NK-92 treated with Interleukin-12 subunit alpha and Interleukin-12 subunit beta, amount 100 ng/mL, for 24 hours (cell line): ENCODE measurements around the gene TMPRSS6.

Experiments
- DNase-seq: peaks from one replicate; lab custom pipeline; 2025; lab: John Stamatoyannopoulos, UW

TMPRSS6 gene

GRCh38 chr22:37140686-37141323 lies 31.3 kb upstream of the TMPRSS6 start:
- no peak for DNase-seq

DNA sequence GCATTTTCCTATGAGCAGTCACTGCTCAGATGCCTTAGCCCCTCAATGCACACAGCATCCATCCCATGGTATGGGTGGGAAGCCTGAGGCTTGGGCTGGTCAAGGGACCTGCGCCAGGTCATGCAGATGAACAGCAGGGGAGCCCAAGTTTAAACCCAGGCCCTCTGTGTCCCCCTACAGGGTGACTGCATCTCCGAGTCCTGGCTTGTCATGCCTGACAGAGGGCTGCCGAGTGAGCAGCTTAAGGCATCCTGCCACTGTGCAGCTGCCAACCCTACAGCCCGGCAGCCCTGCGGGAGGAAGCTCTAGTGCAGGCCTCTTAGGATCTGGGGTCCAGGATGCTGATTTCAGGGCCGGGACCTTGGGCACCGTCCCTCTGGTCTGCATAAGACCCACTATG lies 30.2 kb upstream of the TMPRSS6 start:
- DNase-seq: no peak

- no peak for DNase-seq
Observed at GRCh38 chr22:37138849-37139561, 29.5 kb upstream of the TMPRSS6 start.

GRCh38 chr22:37137903-37138665 lies 28.6 kb upstream of the TMPRSS6 start:
- DNase-seq: no peak

GRCh38 chr22:37137131-37137530 lies 27.6 kb upstream of the TMPRSS6 start:
- no peak for DNase-seq

DNA sequence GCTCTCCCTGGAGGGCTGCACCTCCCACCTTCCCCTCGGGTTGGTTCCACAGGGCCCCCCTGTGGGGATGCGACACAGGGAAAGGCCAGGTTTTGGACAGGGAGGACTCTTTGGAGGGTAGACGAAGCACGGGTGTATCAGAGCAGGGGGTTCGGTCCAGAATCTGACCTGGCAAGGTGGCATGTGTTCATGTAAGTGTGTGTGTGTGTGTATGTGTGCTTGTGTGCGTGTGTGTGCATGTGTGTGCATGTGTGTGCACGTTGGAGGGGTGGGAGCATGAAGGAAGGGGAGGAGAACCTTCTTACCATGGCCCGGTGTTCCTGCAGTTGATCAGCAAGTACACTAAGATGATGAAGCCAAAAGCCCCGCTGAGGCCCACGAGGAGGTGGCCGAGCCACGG lies 25.5 kb upstream of the TMPRSS6 start:
- no peak for DNase-seq

DNA sequence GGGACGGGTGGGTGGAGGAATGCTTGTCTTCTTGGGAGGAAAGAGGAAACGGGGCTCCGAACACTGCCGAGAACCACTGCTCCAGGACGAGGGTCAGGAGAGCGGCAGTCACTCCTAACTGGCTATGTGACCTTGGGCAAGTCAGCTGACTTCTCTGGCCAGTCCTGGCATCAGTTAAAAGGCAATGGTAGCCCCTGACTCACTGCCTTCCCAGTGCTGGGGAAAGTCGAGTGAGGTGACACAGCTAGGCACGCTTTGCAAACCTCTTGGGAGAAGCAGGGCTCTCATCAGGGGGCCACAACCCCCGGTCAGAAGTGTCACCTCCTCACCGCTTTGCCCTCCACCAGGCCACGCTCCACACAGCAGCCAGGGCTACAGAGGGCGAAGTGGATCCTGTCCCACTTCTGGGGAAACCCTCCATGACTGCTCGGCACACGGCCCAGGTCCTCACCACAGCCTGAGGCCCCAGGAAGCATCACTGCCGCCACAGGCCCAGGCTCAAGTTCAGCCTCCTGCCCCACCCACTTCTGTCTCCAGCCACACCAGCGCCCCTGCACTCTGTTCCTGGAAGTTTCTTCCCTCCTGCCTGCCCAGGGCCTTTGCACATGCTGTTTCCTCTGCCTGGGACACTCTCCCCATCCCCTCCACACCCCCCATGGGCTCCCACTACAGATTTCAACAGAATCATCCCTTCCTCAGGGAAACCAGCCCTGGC lies 23.9 kb upstream of the TMPRSS6 start:
- DNase-seq: no peak

- no peak for DNase-seq
Observed at GRCh38 chr22:37132773-37133172, 23.3 kb upstream of the TMPRSS6 start.

- no peak for DNase-seq
Observed at GRCh38 chr22:37129866-37130441, 20.4 kb upstream of the TMPRSS6 start.

- no peak for DNase-seq
Observed at GRCh38 chr22:37128555-37129281, 19.2 kb upstream of the TMPRSS6 start.

DNA sequence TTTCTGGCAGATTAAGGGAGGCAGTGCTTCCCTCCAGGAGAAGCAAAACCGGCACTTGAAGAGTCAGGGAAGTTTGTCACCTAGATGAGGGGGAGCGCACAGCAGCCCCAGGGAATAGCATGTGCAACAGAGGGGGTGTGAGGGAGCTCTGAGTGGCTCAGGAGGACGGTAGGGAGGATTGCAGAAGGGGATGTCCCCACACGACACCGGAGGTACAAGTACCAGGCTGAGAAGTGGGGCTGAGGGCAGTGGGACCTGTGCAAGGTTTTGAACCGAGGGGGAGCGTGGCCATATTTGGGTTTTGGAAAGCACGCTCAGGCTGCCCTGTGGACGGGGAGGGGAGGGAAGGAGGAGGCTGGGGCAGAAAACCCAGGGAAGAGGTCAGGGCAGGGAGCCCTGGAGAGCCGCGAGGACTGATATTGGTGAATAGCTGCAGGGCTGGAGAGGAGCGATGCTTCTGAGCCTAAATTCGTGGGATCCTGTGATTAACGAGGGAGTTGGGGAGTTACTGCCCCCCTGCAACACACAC lies 17.9 kb upstream of the TMPRSS6 start:
- DNase-seq: no peak

DNA sequence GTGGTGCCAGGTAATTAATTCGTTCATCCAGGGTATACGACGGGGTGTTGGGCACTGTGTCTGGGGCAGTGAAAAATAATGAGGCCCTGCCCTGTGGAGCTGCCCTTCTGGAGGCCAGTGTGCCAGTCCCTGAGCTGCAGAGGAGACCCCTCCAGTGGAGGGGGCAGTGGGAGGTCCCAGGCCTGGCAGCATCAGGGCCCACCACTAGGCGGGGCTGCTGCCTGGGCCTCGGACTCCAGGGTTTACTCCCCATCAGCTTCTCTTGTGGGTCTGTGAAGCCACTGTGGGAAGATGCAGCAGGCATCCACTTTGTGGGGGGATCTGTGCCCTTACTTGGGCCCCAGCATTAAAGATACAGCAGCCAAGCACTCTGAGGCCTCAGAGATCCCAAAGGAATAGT lies 17.4 kb upstream of the TMPRSS6 start:
- DNase-seq: no peak

- DNase-seq: no peak
Observed at GRCh38 chr22:37126383-37126782, 16.9 kb upstream of the TMPRSS6 start.

- no peak for DNase-seq
Observed at GRCh38 chr22:37123649-37124048, 14.1 kb upstream of the TMPRSS6 start.

GRCh38 chr22:37122598-37123180 lies 13.2 kb upstream of the TMPRSS6 start:
- no peak for DNase-seq

DNA sequence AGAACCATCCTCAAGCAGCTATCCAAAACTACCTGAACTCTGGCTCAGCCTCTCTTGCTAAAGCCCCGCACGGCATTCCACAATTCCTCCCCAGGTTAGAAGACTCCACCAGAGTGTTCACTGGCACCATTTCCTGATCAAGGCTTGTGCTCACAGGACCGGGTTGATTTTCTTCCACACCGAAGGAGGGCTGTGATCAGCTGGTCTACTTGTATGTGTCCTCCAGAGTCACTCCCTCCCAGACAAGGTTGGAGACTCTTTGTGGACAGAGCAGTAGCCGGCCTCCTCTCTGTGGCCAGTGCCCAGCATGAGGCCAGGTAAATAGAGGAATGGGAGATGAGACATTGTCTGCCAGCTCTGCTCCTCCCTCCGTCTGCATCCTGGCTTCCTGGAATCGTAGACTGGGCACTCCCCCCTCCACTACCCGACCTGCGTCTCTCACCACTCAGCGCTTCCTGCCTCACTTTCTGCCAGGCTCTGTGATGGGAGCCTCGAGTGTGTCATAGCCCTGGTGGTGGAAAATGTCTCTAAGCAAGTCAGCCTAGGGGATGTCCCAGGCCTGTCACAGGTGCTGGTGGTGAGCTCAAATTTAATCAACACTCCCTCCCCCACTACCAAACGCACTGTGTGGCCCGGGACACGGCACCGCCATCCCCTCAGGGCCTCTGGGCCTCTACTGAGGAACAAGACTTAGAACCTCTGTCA lies 12.5 kb upstream of the TMPRSS6 start:
- peak; percentile 85 for DNase-seq

GRCh38 chr22:37120569-37121340 lies 11.2 kb upstream of the TMPRSS6 start:
- no peak for DNase-seq

DNA sequence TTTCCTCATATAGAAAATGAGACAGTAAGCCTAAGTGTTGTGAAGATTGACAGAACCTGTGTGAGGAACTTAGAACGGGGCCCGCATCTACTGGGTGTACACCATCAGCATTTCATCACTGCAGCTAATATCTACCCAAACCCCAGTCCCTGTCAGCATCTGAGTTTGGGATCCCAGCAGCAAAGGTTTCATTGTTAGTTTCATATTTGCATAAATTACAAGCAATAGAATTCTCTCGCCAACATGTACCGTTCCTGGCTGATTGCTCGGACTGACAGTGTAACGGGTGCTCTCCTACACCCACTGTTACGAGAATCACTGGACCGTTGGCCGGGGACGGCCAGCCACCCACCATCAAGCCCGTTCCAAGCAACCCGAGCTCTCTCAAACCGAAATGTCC lies 10.4 kb upstream of the TMPRSS6 start:
- DNase-seq: no peak

DNA sequence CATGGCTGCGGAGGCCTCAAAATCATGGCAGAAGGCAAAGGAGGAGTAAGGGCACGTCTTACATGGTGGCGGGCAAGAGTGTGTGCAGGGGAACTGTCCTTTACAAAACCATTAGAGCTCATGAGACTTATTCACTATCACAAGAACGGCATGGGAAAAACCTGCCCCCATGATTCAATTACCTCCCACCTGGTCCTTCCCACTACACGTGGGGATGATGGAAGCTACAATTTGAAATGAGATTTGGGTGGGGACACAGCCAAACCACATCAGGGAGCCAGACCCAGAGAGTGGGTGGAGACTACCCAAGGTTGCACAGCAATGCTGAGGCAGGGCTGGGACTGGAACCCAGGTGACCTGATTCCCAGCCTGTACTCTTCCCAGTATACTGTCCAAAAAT lies 8.6 kb upstream of the TMPRSS6 start:
- DNase-seq: no peak
